MCF 10A (cell line): ENCODE measurements around the gene PCDHB16. TPM values are rescaled to one million over a fixed set of nuclear protein-coding genes. Genes with fewer than 3 reads are reported as not detected.
"Not testable (repeated sequence)": the region's sequence is repeated elsewhere in the genome, so short reads cannot be mapped to it uniquely, and the experiment has no call there.

Experiments used
- BruUV-seq: library from RNA; stranded (reverse); fragments of 400-500 nt; replicated peaks from 2 replicates; lab custom pipeline; 2021; lab: Mats Ljungman, UMichigan
- CTCF ChIA-PET: fragments of 300-600 bp; sonication (Branson Sonifier 250); formaldehyde crosslinking; extraction: SDS; loops from one replicate; lab custom pipeline; 2021; ENCODE audit warnings: antibody characterized with exemption, inconsistent platforms; lab: Yijun Ruan, JAX
- POLR2A ChIA-PET: fragments of 300-600, 350-650 bp; sonication (Branson Sonifier 250); formaldehyde crosslinking; extraction: SDS; loops from one replicate; lab custom pipeline; 2020; ENCODE audit warnings: antibody characterized with exemption, inconsistent platforms; lab: Yijun Ruan, JAX
- DNase-seq: peaks from one replicate; pipeline ENCODE4 v3.0.0-alpha.2; 2018; ENCODE audit not compliant: unreplicated experiment
- H3K27ac Mint-ChIP-seq: one replicate; pipeline ENCODE4 v1.8.0; 2022; ENCODE audit warnings: mild to moderate bottlenecking, low read depth, mixed read lengths; ENCODE audit not compliant: unreplicated experiment
- H3K27me3 Mint-ChIP-seq: one replicate; pipeline ENCODE4 v1.8.0; 2022; ENCODE audit warnings: mixed read lengths; ENCODE audit not compliant: insufficient read depth, unreplicated experiment
- H3K36me3 Mint-ChIP-seq: one replicate; pipeline ENCODE4 v1.8.0; 2022; ENCODE audit warnings: mild to moderate bottlenecking, moderate library complexity, mixed read lengths; ENCODE audit not compliant: insufficient read depth, unreplicated experiment
- H3K4me1 Mint-ChIP-seq: one replicate; pipeline ENCODE4 v1.8.0; 2022; ENCODE audit warnings: mixed read lengths; ENCODE audit not compliant: insufficient read depth, unreplicated experiment
- H3K4me3 Mint-ChIP-seq: one replicate; pipeline ENCODE4 v1.8.0; 2022; ENCODE audit warnings: mild to moderate bottlenecking, moderate library complexity, mixed read lengths; ENCODE audit not compliant: unreplicated experiment
- H3K9me3 Mint-ChIP-seq: one replicate; pipeline ENCODE4 v1.8.0; 2022; ENCODE audit warnings: mixed read lengths; ENCODE audit not compliant: unreplicated experiment
- intact Hi-C: fragments of 100-400 bp; cut with micrococcal nuclease; formaldehyde crosslinking; loops from 2 replicates; pipeline ENCODE4 v1.14.1; 2022
- total RNA-seq: library from RNA; stranded (reverse); gene quantifications from 2 replicates; pipeline ENCODE4 v1.2.3, GENCODE V29; 2022
- TF ChIP-seq, protein P1 (sequence below): fragments of 200-600 bp; IDR thresholded peaks from one replicate; pipeline ENCODE4 v1.8.0; 2022; ENCODE audit warnings: antibody characterized with exemption, mild to moderate bottlenecking; ENCODE audit not compliant: unreplicated experiment

The PCDHB16 gene
- total RNA-seq, 1 experiment from 2014 or later, result 1.8 TPM

DNA sequence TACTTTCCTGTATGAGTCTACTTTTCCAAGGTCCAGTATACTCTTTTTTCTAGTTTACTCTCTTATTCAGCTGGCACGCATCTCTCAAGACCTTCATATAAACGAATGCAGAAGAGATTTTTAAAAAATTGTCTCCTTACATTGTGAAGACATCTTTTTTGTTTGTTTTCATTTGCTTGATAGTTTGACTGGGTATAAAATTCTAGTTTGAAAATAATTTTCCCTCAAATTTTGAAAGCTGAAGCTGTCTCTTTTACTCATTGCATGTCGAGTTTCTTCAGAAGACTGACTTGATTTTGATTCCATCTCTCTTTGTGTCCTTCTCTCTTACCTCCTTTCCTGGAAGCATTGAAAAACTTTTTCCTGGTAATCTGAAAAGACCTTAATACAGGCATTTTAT lies 14.2 kb downstream of the PCDHB16 start:
- no peak overlapping the region for H3K4me3 Mint-ChIP-seq
- H3K27ac Mint-ChIP-seq, result no peak overlapping the region
- DNase-seq, result no peak
- peaks cover 6% of the 10 kb centered on the region for H3K4me1 Mint-ChIP-seq
- ChIA-PET POLR2A (interaction anchor here (0.7 to 1.0 kb wide), 2 partner anchors 139 to 362 kb away, joined by 3 to 4 read pairs; no protein-coding TSS in a partner anchor), CTCF (interaction anchor here (0.7 to 1.8 kb wide), 9 partner anchors 9 to 726 kb away, joined by 3 to 8 read pairs (median 4); partner anchors contain the start of genes PCDHB14, PCDHB9 and PCDHGA7)
- BruUV-seq, result no TSS peak
- no peaks in the 10 kb centered on the region for H3K27me3 Mint-ChIP-seq
- intact Hi-C loops, result no loop called here
- TF ChIP-seq, protein P1, sequence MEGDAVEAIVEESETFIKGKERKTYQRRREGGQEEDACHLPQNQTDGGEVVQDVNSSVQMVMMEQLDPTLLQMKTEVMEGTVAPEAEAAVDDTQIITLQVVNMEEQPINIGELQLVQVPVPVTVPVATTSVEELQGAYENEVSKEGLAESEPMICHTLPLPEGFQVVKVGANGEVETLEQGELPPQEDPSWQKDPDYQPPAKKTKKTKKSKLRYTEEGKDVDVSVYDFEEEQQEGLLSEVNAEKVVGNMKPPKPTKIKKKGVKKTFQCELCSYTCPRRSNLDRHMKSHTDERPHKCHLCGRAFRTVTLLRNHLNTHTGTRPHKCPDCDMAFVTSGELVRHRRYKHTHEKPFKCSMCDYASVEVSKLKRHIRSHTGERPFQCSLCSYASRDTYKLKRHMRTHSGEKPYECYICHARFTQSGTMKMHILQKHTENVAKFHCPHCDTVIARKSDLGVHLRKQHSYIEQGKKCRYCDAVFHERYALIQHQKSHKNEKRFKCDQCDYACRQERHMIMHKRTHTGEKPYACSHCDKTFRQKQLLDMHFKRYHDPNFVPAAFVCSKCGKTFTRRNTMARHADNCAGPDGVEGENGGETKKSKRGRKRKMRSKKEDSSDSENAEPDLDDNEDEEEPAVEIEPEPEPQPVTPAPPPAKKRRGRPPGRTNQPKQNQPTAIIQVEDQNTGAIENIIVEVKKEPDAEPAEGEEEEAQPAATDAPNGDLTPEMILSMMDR, result no peak
- H3K36me3 Mint-ChIP-seq, result peaks cover 12% of the 10 kb centered on the region
- H3K9me3 Mint-ChIP-seq, result peaks cover 61% of the 10 kb centered on the region

DNA sequence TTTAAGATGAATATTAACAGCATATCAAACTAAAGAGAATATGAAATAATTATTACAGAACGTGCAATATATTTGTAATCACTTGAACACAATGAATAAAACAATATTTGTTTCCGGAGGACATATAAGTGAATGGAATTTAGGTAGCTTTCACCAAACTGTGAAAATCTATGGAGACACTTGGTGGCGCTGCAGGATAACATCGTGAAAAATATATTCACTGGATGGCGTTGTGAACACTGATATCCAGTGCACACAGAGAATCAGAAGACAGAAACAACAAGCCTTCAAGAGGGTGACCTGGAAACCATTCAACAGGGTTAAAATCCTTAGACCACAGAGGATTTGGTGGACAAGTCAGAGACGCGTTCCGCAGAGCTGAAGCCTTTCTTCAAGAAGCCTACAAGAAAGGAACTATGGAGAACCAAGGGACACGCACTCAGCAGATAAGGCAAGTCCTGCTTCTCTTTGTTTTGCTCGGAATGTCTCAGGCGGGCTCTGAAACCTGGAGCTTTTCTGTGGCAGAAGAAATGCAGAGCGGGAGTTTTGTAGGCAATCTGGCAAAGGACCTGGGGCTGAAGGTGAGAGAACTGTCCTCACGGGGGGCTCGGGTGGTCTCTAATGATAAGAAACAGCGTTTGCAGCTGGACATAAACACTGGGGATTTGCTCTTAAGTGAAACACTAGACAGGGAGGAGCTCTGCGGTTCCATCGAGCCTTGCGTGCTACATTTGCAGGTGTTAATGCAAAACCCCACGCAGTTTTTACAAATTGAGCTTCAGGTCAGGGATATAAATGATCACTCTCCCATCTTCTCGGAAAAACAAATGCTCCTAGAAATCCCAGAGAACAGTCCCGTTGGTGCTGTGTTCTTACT lies 17.4 kb downstream of the PCDHB16 start, which contains the start of gene PCDHB11:
PCDHB11 (plus strand) TSS at position 269 of the 877 bp plus-strand sequence; CDS start at position 417, 148 bp downstream.
- DNase-seq, result peak; percentile 32
- H3K4me3 Mint-ChIP-seq, result peak within 1 kb of the TSS; percentile 61

DNA sequence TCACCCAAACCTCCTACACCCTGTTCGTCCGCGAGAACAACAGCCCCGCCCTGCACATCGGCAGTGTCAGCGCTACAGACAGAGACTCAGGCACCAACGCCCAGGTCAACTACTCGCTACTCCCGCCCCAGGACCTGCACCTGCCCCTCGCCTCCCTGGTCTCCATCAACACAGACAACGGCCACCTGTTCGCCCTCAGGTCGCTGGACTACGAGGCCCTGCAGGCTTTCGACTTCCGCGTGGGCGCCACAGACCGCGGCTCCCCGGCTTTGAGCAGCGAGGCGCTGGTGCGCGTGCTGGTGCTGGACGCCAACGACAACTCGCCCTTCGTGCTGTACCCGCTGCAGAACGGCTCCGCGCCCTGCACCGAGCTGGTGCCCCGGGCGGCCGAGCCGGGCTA lies 18.9 kb downstream of the PCDHB16 start:
- H3K4me3 Mint-ChIP-seq, H3K27me3 Mint-ChIP-seq, DNase-seq, BruUV-seq, H3K4me1 Mint-ChIP-seq, POLR2A ChIA-PET, H3K36me3 Mint-ChIP-seq, H3K27ac Mint-ChIP-seq, intact Hi-C loops: not testable (repeated sequence)
- peaks cover 53% of the 10 kb centered on the region for H3K9me3 Mint-ChIP-seq
- CTCF ChIA-PET, result interaction anchor here (1.4 kb wide), 1 partner anchor 363 kb away, joined by 6 read pairs; no protein-coding TSS in a partner anchor

More for the DNA sequence above, 17.4 kb downstream of the PCDHB16 start, which contains the start of gene PCDHB11:
- intact Hi-C loops, result no loop called here
- no peak within 1 kb of the TSS for H3K27ac Mint-ChIP-seq
- peaks cover 56% of the 10 kb centered on the region for H3K9me3 Mint-ChIP-seq
- TF ChIP-seq, protein P1, result peak; percentile 40
- ChIA-PET POLR2A (interaction anchor here (0.5 to 2.4 kb wide), 8 partner anchors 90 to 367 kb away, joined by 3 to 26 read pairs (median 6); partner anchors contain the start of gene TAF7), CTCF (interaction anchor here (0.6 to 3.6 kb wide), 30 partner anchors 9 to 470 kb away, joined by 3 to 36 read pairs (median 4); partner anchors contain the start of genes PCDHA4, PCDHB12, PCDHB14 and PCDHB16)
- TSS peak; percentile 36 for BruUV-seq
- H3K4me1 Mint-ChIP-seq, result no peaks in the 10 kb centered on the region
- no peaks in the 10 kb centered on the region for H3K27me3 Mint-ChIP-seq
- H3K36me3 Mint-ChIP-seq, result peaks cover 3% of the 10 kb centered on the region

DNA sequence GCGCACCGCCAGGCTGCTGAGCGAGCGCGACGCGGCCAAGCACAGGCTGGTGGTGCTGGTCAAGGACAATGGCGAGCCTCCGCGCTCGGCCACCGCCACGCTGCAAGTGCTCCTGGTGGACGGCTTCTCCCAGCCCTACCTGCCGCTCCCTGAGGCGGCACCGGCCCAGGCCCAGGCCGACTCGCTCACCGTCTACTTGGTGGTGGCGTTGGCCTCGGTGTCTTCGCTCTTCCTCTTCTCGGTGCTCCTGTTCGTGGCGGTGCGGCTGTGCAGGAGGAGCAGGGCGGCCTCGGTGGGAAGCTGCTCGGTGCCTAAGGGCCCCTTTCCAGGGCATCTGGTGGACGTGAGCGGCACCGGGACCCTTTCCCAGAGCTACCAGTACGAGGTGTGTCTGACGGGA lies 19.5 kb downstream of the PCDHB16 start:
- intact Hi-C loops, POLR2A ChIA-PET, H3K27ac Mint-ChIP-seq, BruUV-seq, H3K27me3 Mint-ChIP-seq, H3K4me1 Mint-ChIP-seq, H3K36me3 Mint-ChIP-seq, DNase-seq, H3K4me3 Mint-ChIP-seq: not testable (repeated sequence)
- CTCF ChIA-PET, result interaction anchor here (0.7 to 1.5 kb wide), 4 partner anchors 10 to 362 kb away, joined by 3 to 7 read pairs (median 4); partner anchors contain the start of genes PCDHB10, PCDHB7 and TAF7
- peaks cover 48% of the 10 kb centered on the region for H3K9me3 Mint-ChIP-seq
